Tibial nerve (tissue), 3 donors: ENCODE results near the gene VDR.

Source experiments
- POLR2A ChIP-seq, 2 donors: fragments of 450-650 bp; IDR thresholded peaks; one replicate each; pipeline ENCODE4 v1.6.1; 2017; ENCODE audit warnings: antibody characterized with exemption in 2 of 2, mild to moderate bottlenecking in 2 of 2, moderate library complexity in 2 of 2
- TF ChIP-seq, protein P1 (sequence below), 5 experiments: fragments of 200-600 bp in 3 of 5; fragments of 450-650 bp in 2 of 5; sonication (generic) in 3 of 5; IDR thresholded peaks; one replicate each; pipeline ENCODE4 v1.5.1; 2016 to 2019; ENCODE audit warnings: antibody characterized with exemption in 5 of 5, mild to moderate bottlenecking in 3 of 5, moderate library complexity in 2 of 5

DNA sequence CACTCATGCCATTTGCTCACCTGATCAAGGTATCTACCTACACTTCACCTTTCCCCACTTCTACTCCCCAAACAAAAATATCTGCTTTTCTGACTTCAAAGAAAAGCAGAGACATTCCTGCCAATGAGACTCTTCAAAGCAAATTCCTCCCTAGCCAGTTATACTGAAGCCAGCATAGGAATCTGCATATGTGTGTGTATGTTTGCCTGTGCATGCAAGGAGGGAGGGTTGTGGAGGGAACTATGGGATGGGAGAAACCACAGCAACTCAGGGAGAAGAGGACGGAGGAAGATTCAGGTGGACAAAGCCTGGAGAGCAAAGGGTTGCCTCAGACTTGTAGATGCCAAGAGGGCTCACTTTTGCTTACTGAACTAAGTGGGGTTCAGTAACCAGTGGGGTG lies 26.4 kb upstream of the VDR start:
- TF ChIP-seq, protein P1, sequence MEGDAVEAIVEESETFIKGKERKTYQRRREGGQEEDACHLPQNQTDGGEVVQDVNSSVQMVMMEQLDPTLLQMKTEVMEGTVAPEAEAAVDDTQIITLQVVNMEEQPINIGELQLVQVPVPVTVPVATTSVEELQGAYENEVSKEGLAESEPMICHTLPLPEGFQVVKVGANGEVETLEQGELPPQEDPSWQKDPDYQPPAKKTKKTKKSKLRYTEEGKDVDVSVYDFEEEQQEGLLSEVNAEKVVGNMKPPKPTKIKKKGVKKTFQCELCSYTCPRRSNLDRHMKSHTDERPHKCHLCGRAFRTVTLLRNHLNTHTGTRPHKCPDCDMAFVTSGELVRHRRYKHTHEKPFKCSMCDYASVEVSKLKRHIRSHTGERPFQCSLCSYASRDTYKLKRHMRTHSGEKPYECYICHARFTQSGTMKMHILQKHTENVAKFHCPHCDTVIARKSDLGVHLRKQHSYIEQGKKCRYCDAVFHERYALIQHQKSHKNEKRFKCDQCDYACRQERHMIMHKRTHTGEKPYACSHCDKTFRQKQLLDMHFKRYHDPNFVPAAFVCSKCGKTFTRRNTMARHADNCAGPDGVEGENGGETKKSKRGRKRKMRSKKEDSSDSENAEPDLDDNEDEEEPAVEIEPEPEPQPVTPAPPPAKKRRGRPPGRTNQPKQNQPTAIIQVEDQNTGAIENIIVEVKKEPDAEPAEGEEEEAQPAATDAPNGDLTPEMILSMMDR (IDR thresholded peaks at IDR 0.05), result no peak
- no peak for TF ChIP-seq POLR2A (IDR thresholded peaks at IDR 0.05)
